HG03432 (cell line): ENCODE data around the gene POLR2B.

ENCODE experiments used
- ATAC-seq: cut with Tn5 transposase; IDR thresholded peaks from one replicate; pipeline ENCODE4 v1.9.1; 2021; ENCODE audit warnings: mild to moderate bottlenecking, moderate library complexity; ENCODE audit not compliant: unreplicated experiment

POLR2B gene

DNA sequence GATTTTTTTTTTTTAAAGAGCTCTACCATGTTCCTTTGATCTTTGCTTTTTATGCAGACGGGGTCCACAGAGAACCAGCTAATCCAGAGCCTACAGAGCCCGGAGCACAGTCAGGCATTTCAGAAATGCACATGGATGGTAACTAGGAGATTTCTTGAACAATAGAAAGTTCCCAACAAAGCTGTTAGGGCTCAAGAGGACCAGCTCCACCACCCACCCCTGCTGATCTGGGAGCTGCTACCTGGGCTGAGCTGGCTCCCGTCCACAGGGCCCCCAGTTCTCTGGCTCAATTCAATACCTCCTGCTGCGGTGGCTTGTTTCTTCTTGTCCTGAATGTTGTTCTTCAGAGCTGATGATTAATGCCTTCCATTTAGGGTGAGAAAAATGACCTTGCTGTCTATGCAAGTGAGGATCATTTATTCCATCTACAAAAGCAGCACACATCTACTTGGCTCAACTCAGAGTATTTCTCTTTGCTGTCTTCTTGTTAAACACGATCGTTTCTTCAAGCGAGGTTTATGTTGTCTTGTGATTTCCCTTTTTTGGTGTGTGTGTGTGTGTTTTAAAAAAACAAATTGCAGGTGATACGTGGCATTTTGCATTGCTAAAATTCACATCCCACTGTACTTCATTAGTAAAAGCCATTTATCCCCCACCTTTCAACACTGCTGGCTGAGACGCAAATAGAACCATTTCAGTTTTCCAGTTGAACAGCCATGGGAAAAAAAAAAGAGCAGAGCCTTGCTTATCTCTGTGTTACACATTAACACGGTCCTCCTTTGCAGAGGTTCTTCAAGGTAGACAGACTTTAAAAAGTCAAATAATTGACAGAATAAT lies 100.2 kb downstream of the POLR2B start:
- ATAC-seq = no peak
